Fibroblast of lung (primary cell): ENCODE measurements around the gene CYSTM1. TPM values are rescaled to one million over a fixed set of nuclear protein-coding genes. Genes with fewer than 3 reads are reported as not detected.

Source experiments
- DNase-seq, 2 donors: peaks; one replicate each; pipeline versions ENCODE4 v3.0.0 to v3.0.0-alpha.2; 2010; ENCODE audit warnings: low read depth in 2 of 2
- H2AFZ ChIP-seq: 2 replicates; pipeline ENCODE4 v1.5.1; 2012; ENCODE audit warnings: low read length, control low read depth, inconsistent platforms
- H3K27ac ChIP-seq: 2 replicates; pipeline ENCODE4 v1.5.1; 2011; ENCODE audit warnings: low read length, control low read depth; ENCODE audit not compliant: insufficient read depth
- H3K27me3 ChIP-seq: 2 replicates; pipeline ENCODE4 v1.5.1; 2011; ENCODE audit warnings: mild to moderate bottlenecking, low read length; ENCODE audit not compliant: control insufficient read depth, insufficient read depth
- H3K36me3 ChIP-seq: 2 replicates; pipeline ENCODE4 v1.5.1; 2011; ENCODE audit warnings: low read length; ENCODE audit not compliant: control insufficient read depth, insufficient read depth
- H3K4me1 ChIP-seq: 2 replicates; pipeline ENCODE4 v1.5.1; 2011; ENCODE audit warnings: low read length; ENCODE audit not compliant: control insufficient read depth, insufficient read depth; ENCODE audit errors: extremely low read depth
- H3K4me2 ChIP-seq: 2 replicates; pipeline ENCODE4 v1.5.1; 2011; ENCODE audit warnings: low read length, control low read depth; ENCODE audit not compliant: insufficient read depth; ENCODE audit errors: extremely low read depth
- H3K4me3 ChIP-seq, 4 experiments: fragments of 200-600 bp in 1 of 4; sonication (generic) in 1 of 4; replicated peaks in 1 of 4; 2 replicates each; pipeline ENCODE4 v1.5.1; 2011 to 2016; ENCODE audit warnings: low read length in 4 of 4, low read depth in 3 of 4, mild to moderate bottlenecking in 3 of 4, control low read depth in 2 of 4, inconsistent platforms in 1 of 4, mixed read lengths in 1 of 4; ENCODE audit not compliant: insufficient read depth in 1 of 4; ENCODE audit errors: control extremely low read depth in 1 of 4
- H3K79me2 ChIP-seq: 2 replicates; pipeline ENCODE4 v1.5.1; 2012; ENCODE audit warnings: mild to moderate bottlenecking, low read length, inconsistent platforms; ENCODE audit not compliant: control insufficient read depth, insufficient read depth
- H3K9ac ChIP-seq: 2 replicates; pipeline ENCODE4 v1.5.1; 2011; ENCODE audit warnings: mild to moderate bottlenecking, low read length, control low read depth; ENCODE audit not compliant: insufficient read depth
- H3K9me3 ChIP-seq: 2 replicates; pipeline ENCODE4 v1.5.1; 2012; ENCODE audit warnings: low read depth, low read length; ENCODE audit not compliant: control insufficient read depth, insufficient read depth
- H4K20me1 ChIP-seq: 2 replicates; pipeline ENCODE4 v1.5.1; 2011; ENCODE audit warnings: low read length; ENCODE audit not compliant: control insufficient read depth, insufficient read depth; ENCODE audit errors: extremely low read depth
- EZH2 ChIP-seq: IDR thresholded peaks from 2 replicates; pipeline ENCODE4 v1.5.1; 2012; ENCODE audit warnings: low read length, control low read depth, mild to moderate bottlenecking; ENCODE audit errors: missing control alignments
- polyA plus RNA-seq, 2 donors: library from polyadenylated mRNA; depleted of rRNA in 1 of 2; stranded (reverse) in 1 of 2; unstranded in 1 of 2; fragments of >200 nt; gene quantifications; 2 replicates each; pipeline ENCODE4 v1.2.1, GENCODE V29; 2011 to 2012; ENCODE audit warnings: missing spikeins in 1 of 2
- total RNA-seq: library from RNA; depleted of rRNA; stranded (reverse); fragments of >200 nt; gene quantifications from 2 replicates; pipeline ENCODE4 v1.2.1, GENCODE V29; 2014
- TF ChIP-seq, protein P1 (sequence below), 2 donors: IDR thresholded peaks in 1 of 2; conservative IDR thresholded peaks in 1 of 2; 1 replicate in 1 of 2; 2 replicates in 1 of 2; pipeline ENCODE4 v1.5.1; 2011 to 2012; ENCODE audit warnings: low read length in 2 of 2, control low read depth in 1 of 2, inconsistent platforms in 1 of 2, low read depth in 1 of 2, mild to moderate bottlenecking in 1 of 2

The CYSTM1 gene
- total and polyA plus RNA-seq, 2 donors (not counting 1 experiment from before 2014, with no cell fraction given), result 24.3 to 35.8 TPM

DNA sequence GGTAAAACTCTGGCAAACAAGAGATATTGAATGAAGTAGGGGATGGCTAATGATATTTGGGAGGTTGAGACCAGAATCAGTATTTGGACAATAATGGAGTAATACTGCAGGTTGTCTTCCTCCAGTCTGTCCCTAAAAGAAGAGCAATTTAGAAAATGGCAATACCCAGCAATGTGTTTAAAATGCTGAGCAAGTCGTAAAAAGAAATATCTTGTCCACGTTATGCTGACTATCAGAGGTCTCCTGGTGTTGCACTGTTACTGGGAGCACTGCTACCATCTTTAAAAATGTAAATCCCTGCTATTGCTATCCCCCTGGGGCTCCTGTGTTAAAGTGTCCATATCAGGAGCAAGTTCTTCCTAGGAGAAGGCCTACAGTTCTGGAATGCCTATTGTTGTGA, 10.4 kb downstream of the CYSTM1 start:
- no peak overlapping the region for H3K27ac ChIP-seq
- H4K20me1 ChIP-seq, result no peaks in the 10 kb centered on the region
- no peaks in the 10 kb centered on the region for H3K9me3 ChIP-seq
- H3K36me3 ChIP-seq, result no peaks in the 10 kb centered on the region
- H3K9ac ChIP-seq, result no peak overlapping the region
- no peaks in the 10 kb centered on the region for H3K27me3 ChIP-seq
- no peak for TF ChIP-seq EZH2
- TF ChIP-seq, protein P1, sequence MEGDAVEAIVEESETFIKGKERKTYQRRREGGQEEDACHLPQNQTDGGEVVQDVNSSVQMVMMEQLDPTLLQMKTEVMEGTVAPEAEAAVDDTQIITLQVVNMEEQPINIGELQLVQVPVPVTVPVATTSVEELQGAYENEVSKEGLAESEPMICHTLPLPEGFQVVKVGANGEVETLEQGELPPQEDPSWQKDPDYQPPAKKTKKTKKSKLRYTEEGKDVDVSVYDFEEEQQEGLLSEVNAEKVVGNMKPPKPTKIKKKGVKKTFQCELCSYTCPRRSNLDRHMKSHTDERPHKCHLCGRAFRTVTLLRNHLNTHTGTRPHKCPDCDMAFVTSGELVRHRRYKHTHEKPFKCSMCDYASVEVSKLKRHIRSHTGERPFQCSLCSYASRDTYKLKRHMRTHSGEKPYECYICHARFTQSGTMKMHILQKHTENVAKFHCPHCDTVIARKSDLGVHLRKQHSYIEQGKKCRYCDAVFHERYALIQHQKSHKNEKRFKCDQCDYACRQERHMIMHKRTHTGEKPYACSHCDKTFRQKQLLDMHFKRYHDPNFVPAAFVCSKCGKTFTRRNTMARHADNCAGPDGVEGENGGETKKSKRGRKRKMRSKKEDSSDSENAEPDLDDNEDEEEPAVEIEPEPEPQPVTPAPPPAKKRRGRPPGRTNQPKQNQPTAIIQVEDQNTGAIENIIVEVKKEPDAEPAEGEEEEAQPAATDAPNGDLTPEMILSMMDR (conservative IDR thresholded peaks at IDR 0.05 in 1 of 2, IDR thresholded peaks at IDR 0.05 in 1 of 2; ENCODE audit: low read depth in 1 of 2, low read length in 2 of 2), result no peak
- no peak overlapping the region for H3K4me3 ChIP-seq
- no peaks in the 10 kb centered on the region for H3K79me2 ChIP-seq
- peaks cover 10% of the 10 kb centered on the region for H3K4me1 ChIP-seq
- DNase-seq, result no peak
- no peak overlapping the region for H3K4me2 ChIP-seq
- H2AFZ ChIP-seq, result no peak overlapping the region

- H3K27ac ChIP-seq, result no peak overlapping the region
- no peaks in the 10 kb centered on the region for H4K20me1 ChIP-seq
- no peak overlapping the region for H3K4me3 ChIP-seq
- H3K4me1 ChIP-seq, result peaks cover 12% of the 10 kb centered on the region
- no peaks in the 10 kb centered on the region for H3K27me3 ChIP-seq
- H3K36me3 ChIP-seq, result no peaks in the 10 kb centered on the region
- no peaks in the 10 kb centered on the region for H3K9me3 ChIP-seq
- H2AFZ ChIP-seq, result no peak overlapping the region
- no peaks in the 10 kb centered on the region for H3K79me2 ChIP-seq
- TF ChIP-seq, protein P1 (conservative IDR thresholded peaks at IDR 0.05 in 1 of 2, IDR thresholded peaks at IDR 0.05 in 1 of 2; ENCODE audit: low read depth in 1 of 2, low read length in 2 of 2), result no peak
- no peak for TF ChIP-seq EZH2
- no peak overlapping the region for H3K9ac ChIP-seq
- H3K4me2 ChIP-seq, result no peak overlapping the region
- peak in 1 of 2 donors; percentile 12 for DNase-seq
These were observed 11.3 kb downstream of the CYSTM1 start for GRCh38 chr5:140186267-140186671.

GRCh38 chr5:140189253-140189652, 14.3 kb downstream of the CYSTM1 start:
- peaks cover 2% of the 10 kb centered on the region for H3K4me1 ChIP-seq
- H2AFZ ChIP-seq, result no peak overlapping the region
- H4K20me1 ChIP-seq, result no peaks in the 10 kb centered on the region
- no peaks in the 10 kb centered on the region for H3K79me2 ChIP-seq
- no peaks in the 10 kb centered on the region for H3K36me3 ChIP-seq
- H3K27me3 ChIP-seq, result no peaks in the 10 kb centered on the region
- no peak overlapping the region for H3K27ac ChIP-seq
- H3K9me3 ChIP-seq, result no peaks in the 10 kb centered on the region
- H3K9ac ChIP-seq, result no peak overlapping the region
- H3K4me2 ChIP-seq, result no peak overlapping the region
- H3K4me3 ChIP-seq, result no peak overlapping the region
- no peak for TF ChIP-seq EZH2
- TF ChIP-seq, protein P1 (conservative IDR thresholded peaks at IDR 0.05 in 1 of 2, IDR thresholded peaks at IDR 0.05 in 1 of 2; ENCODE audit: low read depth in 1 of 2, low read length in 2 of 2), result no peak
- no peak for DNase-seq
